WTC11 (cell line): ENCODE data around the gene OR56A5.

Experiments used
- CREB1 ChIP-seq: sonication (generic); formaldehyde crosslinking; IDR thresholded peaks from 2 replicates; pipeline ENCODE4 v1.8.0; 2023; ENCODE audit warnings: mild to moderate bottlenecking, missing genetic modification reagents
- CREM ChIP-seq: sonication (generic); formaldehyde crosslinking; IDR thresholded peaks from 2 replicates; pipeline ENCODE4 v1.8.1; 2022; ENCODE audit warnings: mild to moderate bottlenecking, missing genetic modification reagents, moderate library complexity
- FOXK1 ChIP-seq: sonication (generic); formaldehyde crosslinking; IDR thresholded peaks from 2 replicates; pipeline ENCODE4 v1.8.0; 2022; ENCODE audit warnings: mild to moderate bottlenecking, moderate library complexity, missing genetic modification reagents
- JAZF1 ChIP-seq: fragments of 250-450 bp; sonication (Bioruptor Pico); IDR thresholded peaks from 2 replicates; pipeline ENCODE4 v1.9.0; 2021; ENCODE audit warnings: moderate library complexity, mild to moderate bottlenecking, inconsistent platforms
- MAX ChIP-seq: sonication (generic); formaldehyde crosslinking; IDR thresholded peaks from 2 replicates; pipeline ENCODE4 v1.8.0; 2022; ENCODE audit warnings: mild to moderate bottlenecking, missing genetic modification reagents
- MYBL2 ChIP-seq: sonication (generic); formaldehyde crosslinking; IDR thresholded peaks from 2 replicates; pipeline ENCODE4 v1.8.1; 2023; ENCODE audit warnings: mild to moderate bottlenecking, moderate library complexity, missing genetic modification reagents
- NR2C2 ChIP-seq: sonication (generic); formaldehyde crosslinking; IDR thresholded peaks from 2 replicates; pipeline ENCODE4 v1.8.0; 2022; ENCODE audit warnings: mild to moderate bottlenecking, missing genetic modification reagents
- RELA ChIP-seq: sonication (generic); formaldehyde crosslinking; IDR thresholded peaks from 2 replicates; pipeline ENCODE4 v1.8.1; 2022; ENCODE audit warnings: missing genetic modification reagents, mild to moderate bottlenecking, borderline replicate concordance
- ZSCAN18 ChIP-seq: fragments of 250-450 bp; sonication (Bioruptor Pico); IDR thresholded peaks from 2 replicates; pipeline ENCODE4 v2.1.2; 2022; ENCODE audit warnings: mild to moderate bottlenecking, moderate library complexity
- TF ChIP-seq, protein P1 (sequence below): fragments of 200-600 bp; IDR thresholded peaks from 2 replicates; pipeline ENCODE4 v1.8.0; 2022; ENCODE audit warnings: antibody characterized with exemption
- TF ChIP-seq, protein P2 (sequence below): fragments of 250-450 bp; sonication (Bioruptor Pico); conservative IDR thresholded peaks from 2 replicates; pipeline ENCODE4 v1.9.0; 2021; ENCODE audit warnings: mild to moderate bottlenecking
- TF ChIP-seq, protein P3 (sequence below): sonication (generic); formaldehyde crosslinking; IDR thresholded peaks from 2 replicates; pipeline ENCODE4 v1.8.0; 2022; ENCODE audit warnings: mild to moderate bottlenecking, missing genetic modification reagents
- TF ChIP-seq, protein P4 (sequence below): sonication (generic); formaldehyde crosslinking; IDR thresholded peaks from 2 replicates; pipeline ENCODE4 v1.8.1; 2022; ENCODE audit warnings: low read depth, mild to moderate bottlenecking, moderate library complexity, missing genetic modification reagents, borderline replicate concordance

DNA sequence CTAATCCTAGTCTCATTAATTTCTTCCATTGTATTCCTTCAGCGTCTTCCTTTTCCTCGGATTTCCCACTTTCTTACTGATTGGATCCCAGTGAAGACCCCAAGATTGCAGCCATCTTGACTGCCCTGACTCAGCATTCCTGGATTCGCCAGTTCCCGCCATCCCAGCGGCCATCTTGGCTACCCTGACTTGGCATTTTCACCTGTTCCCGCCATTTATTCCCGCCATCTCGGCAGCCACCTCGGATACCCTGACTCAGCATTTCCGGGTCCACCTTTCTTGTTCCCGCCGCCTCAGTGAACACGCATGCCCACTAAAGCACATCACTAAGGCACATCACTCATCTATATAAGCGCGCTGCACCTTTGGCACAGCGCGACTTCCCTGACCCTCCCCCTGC is 40.0 kb downstream of the OR56A5 start:
- TF ChIP-seq, protein P1, sequence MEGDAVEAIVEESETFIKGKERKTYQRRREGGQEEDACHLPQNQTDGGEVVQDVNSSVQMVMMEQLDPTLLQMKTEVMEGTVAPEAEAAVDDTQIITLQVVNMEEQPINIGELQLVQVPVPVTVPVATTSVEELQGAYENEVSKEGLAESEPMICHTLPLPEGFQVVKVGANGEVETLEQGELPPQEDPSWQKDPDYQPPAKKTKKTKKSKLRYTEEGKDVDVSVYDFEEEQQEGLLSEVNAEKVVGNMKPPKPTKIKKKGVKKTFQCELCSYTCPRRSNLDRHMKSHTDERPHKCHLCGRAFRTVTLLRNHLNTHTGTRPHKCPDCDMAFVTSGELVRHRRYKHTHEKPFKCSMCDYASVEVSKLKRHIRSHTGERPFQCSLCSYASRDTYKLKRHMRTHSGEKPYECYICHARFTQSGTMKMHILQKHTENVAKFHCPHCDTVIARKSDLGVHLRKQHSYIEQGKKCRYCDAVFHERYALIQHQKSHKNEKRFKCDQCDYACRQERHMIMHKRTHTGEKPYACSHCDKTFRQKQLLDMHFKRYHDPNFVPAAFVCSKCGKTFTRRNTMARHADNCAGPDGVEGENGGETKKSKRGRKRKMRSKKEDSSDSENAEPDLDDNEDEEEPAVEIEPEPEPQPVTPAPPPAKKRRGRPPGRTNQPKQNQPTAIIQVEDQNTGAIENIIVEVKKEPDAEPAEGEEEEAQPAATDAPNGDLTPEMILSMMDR: no peak
- TF ChIP-seq MAX (CRISPR knock-in tag) (no peak), JAZF1 (CRISPR knock-in tag) (no peak), CREB1 (no peak), MYBL2 (CRISPR knock-in tag) (no peak), CREM (CRISPR knock-in tag) (no peak), NR2C2 (CRISPR knock-in tag) (no peak), ZSCAN18 (CRISPR knock-in tag) (no peak), RELA (no peak), FOXK1 (CRISPR knock-in tag) (no peak)
- TF ChIP-seq, protein P2, sequence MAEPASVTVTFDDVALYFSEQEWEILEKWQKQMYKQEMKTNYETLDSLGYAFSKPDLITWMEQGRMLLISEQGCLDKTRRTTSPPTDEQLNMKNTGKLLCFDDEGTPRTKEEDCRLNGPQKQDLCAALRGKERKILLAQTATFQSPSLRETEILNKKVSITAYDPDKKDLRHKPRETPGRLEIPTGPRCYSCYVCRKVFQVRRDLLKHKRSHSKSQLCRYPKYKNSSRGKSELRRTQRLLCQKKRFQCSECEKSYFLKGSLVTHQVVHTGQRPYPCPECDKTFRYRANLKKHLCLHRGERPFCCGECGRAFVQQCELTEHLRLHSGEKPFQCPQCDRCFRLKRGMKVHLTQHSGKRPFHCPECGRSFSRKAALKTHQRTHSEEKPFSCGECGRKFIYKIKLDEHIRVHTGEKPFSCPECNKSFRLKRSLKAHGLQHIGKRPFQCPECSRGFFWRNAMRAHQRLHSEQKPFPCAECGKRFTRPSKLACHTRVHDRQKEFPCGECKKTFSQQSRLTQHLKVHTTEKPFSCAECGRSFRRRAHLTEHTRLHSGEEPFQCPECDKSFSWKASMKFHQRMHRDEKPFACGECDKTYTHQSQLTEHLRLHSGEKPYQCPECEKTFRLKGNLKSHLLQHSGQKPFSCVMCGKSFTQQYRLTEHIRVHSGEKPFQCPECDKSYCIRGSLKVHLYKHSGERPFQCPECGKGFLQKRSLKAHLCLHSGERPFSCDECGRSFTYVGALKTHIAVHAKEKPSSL: no peak
- TF ChIP-seq, protein P3, sequence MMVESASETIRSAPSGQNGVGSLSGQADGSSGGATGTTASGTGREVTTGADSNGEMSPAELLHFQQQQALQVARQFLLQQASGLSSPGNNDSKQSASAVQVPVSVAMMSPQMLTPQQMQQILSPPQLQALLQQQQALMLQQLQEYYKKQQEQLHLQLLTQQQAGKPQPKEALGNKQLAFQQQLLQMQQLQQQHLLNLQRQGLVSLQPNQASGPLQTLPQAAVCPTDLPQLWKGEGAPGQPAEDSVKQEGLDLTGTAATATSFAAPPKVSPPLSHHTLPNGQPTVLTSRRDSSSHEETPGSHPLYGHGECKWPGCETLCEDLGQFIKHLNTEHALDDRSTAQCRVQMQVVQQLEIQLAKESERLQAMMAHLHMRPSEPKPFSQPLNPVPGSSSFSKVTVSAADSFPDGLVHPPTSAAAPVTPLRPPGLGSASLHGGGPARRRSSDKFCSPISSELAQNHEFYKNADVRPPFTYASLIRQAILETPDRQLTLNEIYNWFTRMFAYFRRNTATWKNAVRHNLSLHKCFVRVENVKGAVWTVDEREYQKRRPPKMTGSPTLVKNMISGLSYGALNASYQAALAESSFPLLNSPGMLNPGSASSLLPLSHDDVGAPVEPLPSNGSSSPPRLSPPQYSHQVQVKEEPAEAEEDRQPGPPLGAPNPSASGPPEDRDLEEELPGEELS: no peak
- TF ChIP-seq, protein P4, sequence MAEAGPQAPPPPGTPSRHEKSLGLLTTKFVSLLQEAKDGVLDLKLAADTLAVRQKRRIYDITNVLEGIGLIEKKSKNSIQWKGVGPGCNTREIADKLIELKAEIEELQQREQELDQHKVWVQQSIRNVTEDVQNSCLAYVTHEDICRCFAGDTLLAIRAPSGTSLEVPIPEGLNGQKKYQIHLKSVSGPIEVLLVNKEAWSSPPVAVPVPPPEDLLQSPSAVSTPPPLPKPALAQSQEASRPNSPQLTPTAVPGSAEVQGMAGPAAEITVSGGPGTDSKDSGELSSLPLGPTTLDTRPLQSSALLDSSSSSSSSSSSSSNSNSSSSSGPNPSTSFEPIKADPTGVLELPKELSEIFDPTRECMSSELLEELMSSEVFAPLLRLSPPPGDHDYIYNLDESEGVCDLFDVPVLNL: no peak
